ENCODE data around the gene DMAC2. TPM values are rescaled to one million over a fixed set of nuclear protein-coding genes. Genes with fewer than 3 reads are reported as not detected.
A peak's percentile ranks its signal among the peaks of the same experiment; 100 is the strongest.

Gene DMAC2
- total and polyA plus RNA-seq, 2 donors (not counting 3 experiments of a cell fraction or from before 2014, with no cell fraction given), result 65.4 to 137 TPM

DNA sequence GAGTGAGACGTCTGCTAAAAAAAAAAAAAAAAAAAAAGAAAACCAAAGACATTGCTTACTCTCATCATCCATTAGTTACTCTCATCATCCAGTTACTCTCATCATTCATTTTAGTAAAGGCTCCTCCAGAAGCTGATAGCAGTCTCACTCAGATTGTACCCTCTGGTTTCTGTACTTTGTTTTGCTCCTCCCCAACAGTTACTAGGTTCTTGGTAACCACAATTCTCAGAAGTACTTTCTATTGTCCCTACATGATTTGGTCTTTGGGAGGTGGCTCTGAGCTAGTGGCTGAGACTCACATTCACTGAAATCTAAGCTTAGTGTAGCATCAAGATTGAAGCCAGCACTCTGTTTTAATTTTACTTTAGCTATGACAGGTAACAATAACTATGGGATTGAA is 17.5 kb upstream of the DMAC2 start:
- TF ChIP-seq EZH2 (IDR thresholded peaks at IDR 0.05; ENCODE audit: borderline replicate concordance, low read depth, low read length, severe bottlenecking) (no peak), POLR2A (IDR thresholded peaks at IDR 0.05; ENCODE audit: low read depth, low read length) (no peak), MYC (IDR thresholded peaks at IDR 0.05; ENCODE audit: low read depth, low read length) (no peak), JUN (IDR thresholded peaks at IDR 0.05; ENCODE audit: borderline replicate concordance, insufficient read depth, insufficient read length, low read depth) (no peak), POLR2AphosphoS5 (IDR thresholded peaks at IDR 0.05; ENCODE audit: insufficient read depth, low read depth, low read length) (no peak), GATA2 (IDR thresholded peaks at IDR 0.05; ENCODE audit: insufficient read depth, insufficient read length, low read depth, low read length) (no peak), FOS (IDR thresholded peaks at IDR 0.05; ENCODE audit: borderline replicate concordance, insufficient read depth, low read length) (no peak), CTCF (IDR thresholded peaks at IDR 0.05; ENCODE audit: extremely low read depth in 1 of 2, insufficient read depth in 1 of 2, low read depth in 1 of 2, low read length in 2 of 2) (no peak)
- TF ChIP-seq, protein P1, sequence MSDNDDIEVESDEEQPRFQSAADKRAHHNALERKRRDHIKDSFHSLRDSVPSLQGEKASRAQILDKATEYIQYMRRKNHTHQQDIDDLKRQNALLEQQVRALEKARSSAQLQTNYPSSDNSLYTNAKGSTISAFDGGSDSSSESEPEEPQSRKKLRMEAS (IDR thresholded peaks at IDR 0.05; ENCODE audit: insufficient read depth, insufficient read length), result no peak
- Histone ChIP-seq H3K4me2 (ENCODE audit: insufficient read depth, low read length) (peak overlapping the region; percentile 95), H3K36me3 (ENCODE audit: control insufficient read depth in 2 of 2, extremely low read depth in 1 of 2, insufficient read depth in 2 of 2, low read length in 2 of 2) (peaks cover 2 to 7% of the 10 kb centered on the region in 2 experiments), H3K27me3 (ENCODE audit: control insufficient read depth in 2 of 2, insufficient read depth in 2 of 2, low read length in 2 of 2) (no peaks in the 10 kb centered on the region), H3K27ac (ENCODE audit: insufficient read depth, low read depth, low read length) (peak overlapping the region; percentile 72), H4K20me1 (replicated peaks; ENCODE audit: control insufficient read depth, extremely low read depth, insufficient read depth, low read length) (no peaks in the 10 kb centered on the region), H3K9ac (replicated peaks; ENCODE audit: extremely low read depth, insufficient read depth, low read length) (peak overlapping the region; percentile 71), H3K4me3 (replicated peaks in 1 of 3; ENCODE audit: insufficient read depth in 1 of 3, low read depth in 1 of 3, low read length in 3 of 3) (no peak overlapping the region), H2AFZ (ENCODE audit: low read depth, low read length) (no peak overlapping the region), H3K9me1 (replicated peaks; ENCODE audit: control insufficient read depth, extremely low read depth, insufficient read depth, low read length) (peaks cover 3% of the 10 kb centered on the region), H3K79me2 (ENCODE audit: control insufficient read depth, insufficient read depth, low read length) (peaks cover 2% of the 10 kb centered on the region), H3K4me1 (ENCODE audit: control insufficient read depth, extremely low read depth, insufficient read depth, low read length) (peaks cover 29% of the 10 kb centered on the region), H3K9me3 (replicated peaks; ENCODE audit: control insufficient read depth, insufficient read depth, low read length) (no peaks in the 10 kb centered on the region)
- peak; percentile 30 for DNase-seq (ENCODE audit: low read depth, low spot score)
- no TSS peak for BruUV-seq (replicated peaks)
- CTCF ChIA-PET, result interaction anchor here (0.7 to 3.7 kb wide), 16 partner anchors 10 to 1092 kb away, joined by 3 to 33 read pairs (median 8); partner anchors contain the start of genes B3GNT8 and DMAC2
- dilution Hi-C loops (cut with MboI; ENCODE audit: extremely low pct_ligation_motif_present, low sequenced_read_pairs) (no loop called here), intact Hi-C loops (cut with micrococcal nuclease) (no loop called here)
- no peak for FAIRE-seq
- POLR2A ChIA-PET, result interaction anchor here (1.1 to 2.9 kb wide), 2 partner anchors 22 to 74 kb away, joined by 5 to 24 read pairs; no protein-coding TSS in a partner anchor

Data from endothelial cell of umbilical vein (primary cell).